ENCODE measurements around the gene HOXB5.

- no peak for TF ChIP-seq CTCF (conservative IDR thresholded peaks at IDR 0.05; ENCODE audit: low read depth, low read length)
- TF ChIP-seq EZH2 (IDR thresholded peaks at IDR 0.05; ENCODE audit: borderline replicate concordance, low read depth, low read length, poor library complexity, severe bottlenecking): no peak
These were observed 41.7 kb downstream of the HOXB5 start for GRCh38 chr17:48551596-48552465.
